Measurements from ENCODE around the gene SCN4B. TPM values are rescaled to one million over a fixed set of nuclear protein-coding genes. Genes with fewer than 3 reads are reported as not detected.

The SCN4B gene
- total and polyA plus RNA-seq, 12 donors, result 0.17 to 16.9 (median 4.6) TPM

- Histone ChIP-seq H3K4me3 (no peak overlapping the region), H3K27me3 (no peaks in the 10 kb centered on the region), H3K36me3 (replicated peaks in 1 of 2) (no peaks in the 10 kb centered on the region), H3K27ac (no peak overlapping the region), H3K4me1 (replicated peaks in 1 of 2) (peaks cover 0 to 10% of the 10 kb centered on the region in 2 donors), H3K9me3 (replicated peaks in 1 of 3) (no peaks in the 10 kb centered on the region)
- WGBS, 4 donors, result 19 to 45% (median 38%) methylated on average over 4 of the region's 4 CpGs
- DNase-seq, result no peak
- intact Hi-C loops (cut with DNase I), result no loop called here
- TF ChIP-seq CTCF (IDR thresholded peaks at IDR 0.05) (no peak), POLR2A (IDR thresholded peaks at IDR 0.05) (no peak)
These were observed 24.3 kb downstream of the SCN4B start for GRCh38 chr11:118128310-118128709.

GRCh38 chr11:118126082-118126838 is 26.4 kb downstream of the SCN4B start:
- 78 to 89% (median 85%) methylated on average over 7 of the region's 7 CpGs for WGBS, 4 donors
- no peaks in the 10 kb centered on the region for H3K27me3 ChIP-seq
- H3K4me3 ChIP-seq, result no peak overlapping the region
- no peak for DNase-seq
- intact Hi-C loops (cut with DNase I), result no loop called here
- TF ChIP-seq POLR2A (IDR thresholded peaks at IDR 0.05), result no peak
- no peaks in the 10 kb centered on the region for H3K9me3 ChIP-seq (replicated peaks in 1 of 3)
- peaks cover 0 to 10% of the 10 kb centered on the region in 2 donors for H3K4me1 ChIP-seq (replicated peaks in 1 of 2)
- H3K36me3 ChIP-seq (replicated peaks in 1 of 2), result no peaks in the 10 kb centered on the region
- no peak overlapping the region for H3K27ac ChIP-seq

GRCh38 chr11:118124929-118125535 is 27.6 kb downstream of the SCN4B start:
- no peak for DNase-seq
- Histone ChIP-seq H3K27ac (no peak overlapping the region), H3K27me3 (no peaks in the 10 kb centered on the region), H3K4me1 (replicated peaks in 1 of 2) (peaks cover 0 to 10% of the 10 kb centered on the region in 2 donors), H3K9me3 (replicated peaks in 1 of 3) (no peaks in the 10 kb centered on the region), H3K36me3 (replicated peaks in 1 of 2) (no peaks in the 10 kb centered on the region), H3K4me3 (no peak overlapping the region)
- intact Hi-C loops (cut with DNase I), result no loop called here
- TF ChIP-seq CTCF (IDR thresholded peaks at IDR 0.05), result no peak
- no peak for TF ChIP-seq POLR2A (IDR thresholded peaks at IDR 0.05)
- WGBS, 4 donors, result 77 to 83% (median 81%) methylated on average over 8 of the region's 8 CpGs

- no peak for TF ChIP-seq CTCF (IDR thresholded peaks at IDR 0.05)
- H3K27me3 ChIP-seq, result no peaks in the 10 kb centered on the region
- intact Hi-C loops (cut with DNase I), result no loop called here
- H3K9me3 ChIP-seq (replicated peaks in 1 of 3), result no peaks in the 10 kb centered on the region
- H3K4me1 ChIP-seq (replicated peaks in 1 of 2), result no peaks in the 10 kb centered on the region
- 89 to 97% (median 91%) methylated on average over 1 of the region's 1 CpG for WGBS, 4 donors
- DNase-seq, result no peak
- H3K27ac ChIP-seq, result no peak overlapping the region
- H3K36me3 ChIP-seq (replicated peaks in 1 of 2), result no peaks in the 10 kb centered on the region
- no peak overlapping the region for H3K4me3 ChIP-seq
These were observed 31.8 kb downstream of the SCN4B start for GRCh38 chr11:118120793-118121192.
